IMR-90 (cell line): ENCODE results near the gene CYTH2. TPM values are rescaled to one million over a fixed set of nuclear protein-coding genes. Genes with fewer than 3 reads are reported as not detected.

Experiments used
- ATAC-seq: fragments of 200-7000 bp; cut with Tn5 transposase; 2 replicates; pipeline ENCODE4 v1.9.1; 2020; ENCODE audit warnings: low read depth, mild to moderate bottlenecking, moderate library complexity
- BruUV-seq: library from RNA; stranded (reverse); fragments of 400-500 nt; replicated peaks from 2 replicates; lab custom pipeline; 2021; lab: Mats Ljungman, UMichigan
- CTCF ChIA-PET: fragments of 300-600 bp; formaldehyde crosslinking; extraction: SDS; loops from one replicate; lab custom pipeline; 2021; ENCODE audit warnings: antibody characterized with exemption; lab: Yijun Ruan, JAX
- POLR2A ChIA-PET: fragments of 300-600 bp; sonication (Branson Sonifier 250); formaldehyde crosslinking; loops from one replicate; lab custom pipeline; 2022; ENCODE audit warnings: antibody characterized with exemption; ENCODE audit not compliant: unreplicated experiment; lab: Charles Lee
- DNase-seq: peaks from one replicate; pipeline ENCODE4 v3.0.0; 2013
- H2AFZ ChIP-seq: replicated peaks from 2 replicates; pipeline ENCODE3; 2013; ENCODE audit warnings: low read length, mild to moderate bottlenecking; ENCODE audit not compliant: poor library complexity
- H2AK5ac ChIP-seq: 2 replicates; pipeline ENCODE4 v1.6.1; 2013; ENCODE audit warnings: low read depth, low read length, inconsistent platforms
- H2AK9ac ChIP-seq: replicated peaks from 2 replicates; pipeline ENCODE3; 2013; ENCODE audit warnings: mild to moderate bottlenecking, low read depth, low read length, moderate library complexity; ENCODE audit not compliant: poor library complexity
- H2BK120ac ChIP-seq: 2 replicates; pipeline ENCODE4 v1.6.1; 2013; ENCODE audit warnings: low read depth, low read length, inconsistent platforms
- H2BK15ac ChIP-seq: 3 replicates; pipeline ENCODE4 v1.6.1; 2013; ENCODE audit warnings: low read depth, low read length, inconsistent platforms
- H2BK20ac ChIP-seq: 2 replicates; pipeline ENCODE4 v1.6.1; 2013; ENCODE audit warnings: low read depth, mild to moderate bottlenecking, inconsistent platforms, low read length, moderate library complexity
- H2BK5ac ChIP-seq: 2 replicates; pipeline ENCODE4 v1.6.1; 2013; ENCODE audit warnings: mild to moderate bottlenecking, low read depth, low read length, inconsistent platforms; ENCODE audit not compliant: poor library complexity, severe bottlenecking
- H3K14ac ChIP-seq: replicated peaks from 2 replicates; pipeline ENCODE4 v1.6.1; 2013; ENCODE audit warnings: low read depth, low read length, inconsistent platforms
- H3K18ac ChIP-seq: 2 replicates; pipeline ENCODE4 v1.6.1; 2013; ENCODE audit warnings: low read depth, low read length, control low read depth
- H3K23ac ChIP-seq: 2 replicates; pipeline ENCODE4 v1.6.1; 2013; ENCODE audit warnings: low read depth, low read length, inconsistent platforms
- H3K27ac ChIP-seq: 2 replicates; pipeline ENCODE4 v1.5.1; 2013; ENCODE audit warnings: mild to moderate bottlenecking, control low read depth, low read length; ENCODE audit not compliant: insufficient read depth
- H3K27me3 ChIP-seq: 2 replicates; pipeline ENCODE4 v1.6.1; 2013; ENCODE audit warnings: low read length; ENCODE audit not compliant: control insufficient read depth, insufficient read depth
- H3K36me3 ChIP-seq: 2 replicates; pipeline ENCODE4 v1.6.1; 2013; ENCODE audit warnings: low read length, mixed read lengths; ENCODE audit not compliant: control insufficient read depth, insufficient read depth
- H3K4ac ChIP-seq: 2 replicates; pipeline ENCODE4 v1.6.1; 2013; ENCODE audit warnings: low read depth, low read length, inconsistent platforms
- H3K4me1 ChIP-seq: 2 replicates; pipeline ENCODE4 v1.6.1; 2013; ENCODE audit warnings: low read length, mixed read lengths; ENCODE audit not compliant: control insufficient read depth, insufficient read depth
- H3K4me2 ChIP-seq: 2 replicates; pipeline ENCODE4 v1.6.1; 2013; ENCODE audit warnings: low read depth, mild to moderate bottlenecking, control low read depth, low read length, moderate library complexity
- H3K4me3 ChIP-seq: 2 replicates; pipeline ENCODE4 v1.5.1; 2013; ENCODE audit warnings: low read depth, mild to moderate bottlenecking, control low read depth, low read length, moderate library complexity; ENCODE audit not compliant: insufficient read depth
- H3K56ac ChIP-seq: 2 replicates; pipeline ENCODE4 v1.6.1; 2013; ENCODE audit warnings: low read length, inconsistent platforms; ENCODE audit not compliant: insufficient read depth; ENCODE audit errors: extremely low read depth
- H3K79me1 ChIP-seq, 2 experiments: 2 replicates each; pipeline ENCODE4 v1.6.1; 2013; ENCODE audit warnings: low read length in 2 of 2, inconsistent platforms in 1 of 2, low read depth in 1 of 2
- H3K9ac ChIP-seq: 2 replicates; pipeline ENCODE4 v1.6.1; 2013; ENCODE audit warnings: low read depth, low read length, control low read depth
- H3K9me1 ChIP-seq: 2 replicates; pipeline ENCODE4 v1.6.1; 2013; ENCODE audit warnings: low read length, inconsistent platforms; ENCODE audit not compliant: insufficient read depth
- H3K9me3 ChIP-seq: 2 replicates; pipeline ENCODE4 v1.6.1; 2013; ENCODE audit warnings: low read length; ENCODE audit not compliant: control insufficient read depth, insufficient read depth
- H4K20me1 ChIP-seq: 2 replicates; pipeline ENCODE4 v1.6.1; 2013; ENCODE audit warnings: low read length, inconsistent platforms; ENCODE audit not compliant: insufficient read depth
- H4K5ac ChIP-seq: 2 replicates; pipeline ENCODE4 v1.6.1; 2013; ENCODE audit warnings: mild to moderate bottlenecking, low read depth, low read length, control low read depth
- H4K8ac ChIP-seq, 2 experiments: 2 replicates each; pipeline ENCODE4 v1.6.1; 2013; ENCODE audit warnings: low read depth in 2 of 2, low read length in 2 of 2, control low read depth in 1 of 2, inconsistent platforms in 1 of 2
- H4K91ac ChIP-seq: 2 replicates; pipeline ENCODE4 v1.6.1; 2013; ENCODE audit warnings: low read depth, low read length, inconsistent platforms; ENCODE audit not compliant: insufficient read depth
- BHLHE40 ChIP-seq: fragments of 150-350 bp; IDR thresholded peaks from 2 replicates; pipeline ENCODE4 v1.6.1; 2016; ENCODE audit warnings: mild to moderate bottlenecking, low read depth, low read length
- CEBPB ChIP-seq: IDR thresholded peaks from 2 replicates; pipeline ENCODE4 v1.6.1; 2012; ENCODE audit warnings: low read depth, low read length, improper control_type of control experiment
- CHD1 ChIP-seq: IDR thresholded peaks from 2 replicates; pipeline ENCODE4 v1.6.1; 2012; ENCODE audit warnings: low read depth, low read length, improper control_type of control experiment
- CTCF ChIP-seq: conservative IDR thresholded peaks from 2 replicates; pipeline ENCODE4 v1.5.1; 2012; ENCODE audit warnings: mild to moderate bottlenecking, low read depth, low read length, improper control_type of control experiment
- ELK1 ChIP-seq: fragments of 150-350 bp; IDR thresholded peaks from 2 replicates; pipeline ENCODE4 v1.6.1; 2016; ENCODE audit warnings: low read depth, mild to moderate bottlenecking, low read length, moderate library complexity, borderline replicate concordance
- FOS ChIP-seq: fragments of 150-350 bp; IDR thresholded peaks from 2 replicates; pipeline ENCODE4 v1.6.1; 2016; ENCODE audit warnings: low read depth, low read length
- MAFK ChIP-seq: IDR thresholded peaks from 2 replicates; pipeline ENCODE4 v1.6.1; 2012; ENCODE audit warnings: low read depth, low read length, improper control_type of control experiment
- MAZ ChIP-seq: IDR thresholded peaks from 2 replicates; pipeline ENCODE4 v1.6.1; 2012; ENCODE audit warnings: low read depth, mild to moderate bottlenecking, low read length, improper control_type of control experiment, moderate library complexity, borderline replicate concordance
- NFE2L2 ChIP-seq: fragments of 150-350 bp; IDR thresholded peaks from 2 replicates; pipeline ENCODE4 v1.6.1; 2016; ENCODE audit warnings: low read depth, mild to moderate bottlenecking, low read length
- POLR2A ChIP-seq: IDR thresholded peaks from 2 replicates; pipeline ENCODE4 v1.6.1; 2012; ENCODE audit warnings: mild to moderate bottlenecking, low read depth, low read length
- RAD21 ChIP-seq: IDR thresholded peaks from 2 replicates; pipeline ENCODE4 v1.6.1; 2012; ENCODE audit warnings: low read length, improper control_type of control experiment
- RCOR1 ChIP-seq: IDR thresholded peaks from 2 replicates; pipeline ENCODE4 v1.6.1; 2012; ENCODE audit warnings: mild to moderate bottlenecking, low read length, improper control_type of control experiment; ENCODE audit not compliant: insufficient replicate concordance
- RFX5 ChIP-seq: IDR thresholded peaks from 2 replicates; pipeline ENCODE4 v1.8.0; 2012; ENCODE audit warnings: low read depth, mild to moderate bottlenecking, low read length, moderate library complexity
- SMC3 ChIP-seq: fragments of 150-350 bp; IDR thresholded peaks from 2 replicates; pipeline ENCODE4 v1.6.1; 2016; ENCODE audit warnings: low read depth, mild to moderate bottlenecking, antibody characterized with exemption, low read length, moderate library complexity
- USF2 ChIP-seq: fragments of 150-350 bp; IDR thresholded peaks from 2 replicates; pipeline ENCODE4 v1.6.1; 2017; ENCODE audit warnings: mild to moderate bottlenecking, antibody characterized with exemption, low read length, low read depth
- WGBS, 2 experiments: methylation state at CpG; one replicate each; pipeline versions ENCODE4 v1.1.5 to v1.1.7; 2013; ENCODE audit warnings: missing lambda C conversion rate in 2 of 2; ENCODE audit not compliant: insufficient read length in 1 of 2; ENCODE audit errors: extremely low coverage in 2 of 2; 5-methylcytosine and 5-hydroxymethylcytosine counted together
- dilution Hi-C: fragments of 300-500 bp; cut with HindIII; formaldehyde crosslinking; loops from one replicate; pipeline ENCODE4 v1.14.3; 2018; ENCODE audit warnings: low sequenced_read_pairs; ENCODE audit not compliant: unreplicated experiment
- in situ Hi-C: fragments of 300-500 bp; cut with MboI; formaldehyde crosslinking; loops from 3 replicates; pipeline ENCODE4 v1.14.3; 2019; ENCODE audit warnings: low sequenced_read_pairs, inconsistent platforms, mixed read lengths
- intact Hi-C: fragments of 100-400 bp; cut with micrococcal nuclease; formaldehyde crosslinking; loops from 2 replicates; pipeline ENCODE4 v1.10.0; 2022
- polyA plus RNA-seq, 3 experiments: library from polyadenylated mRNA; depleted of rRNA; stranded (reverse); fragments of >200 nt; gene quantifications; 2 replicates each; pipeline ENCODE4 v1.2.3, GENCODE V29; 2012; ENCODE audit warnings: low replicate concordance in 1 of 3
- total RNA-seq: library from RNA; depleted of rRNA; stranded (reverse); fragments of >200 nt; gene quantifications from 2 replicates; pipeline ENCODE4 v1.2.3, GENCODE V29; 2012

Gene CYTH2
- total and polyA plus RNA-seq, 2 of the 4 experiments (the other 2 are of a cell fraction): 35.8 to 62.0 TPM

GRCh38 chr19:48511800-48512503, 42.8 kb downstream of the CYTH2 start, which contains the start of gene LMTK3:
Gene LMTK3, minus strand, starts transcription at chr19:48511835. Its CDS starts 259 bp downstream, at chr19:48511576.
- Histone ChIP-seq H3K23ac (no peak within 1 kb of the TSS), H3K27me3 (peaks cover 25% of the 10 kb centered on the region), H3K4me3 (0 out of 2 replicates have a peak within 1 kb of the TSS, but pooled peaks have one; percentile 5), H2AK5ac (no peak within 1 kb of the TSS), H4K20me1 (no peaks in the 10 kb centered on the region), H3K56ac (no peak within 1 kb of the TSS), H3K4me2 (peak within 1 kb of the TSS; percentile 45), H2AK9ac (no peak within 1 kb of the TSS), H3K79me1 (no peaks in the 10 kb centered on the region), H2BK20ac (no peak within 1 kb of the TSS), H3K18ac (no peak within 1 kb of the TSS), H3K9me3 (no peaks in the 10 kb centered on the region), H3K4me1 (no peaks in the 10 kb centered on the region), H2BK5ac (no peak within 1 kb of the TSS), H4K8ac (no peak within 1 kb of the TSS), H3K9me1 (no peaks in the 10 kb centered on the region), H4K5ac (no peak within 1 kb of the TSS), H2BK120ac (no peak within 1 kb of the TSS), H4K91ac (no peak within 1 kb of the TSS), H3K27ac (no peak within 1 kb of the TSS), H3K9ac (no peak within 1 kb of the TSS), H2BK15ac (no peak within 1 kb of the TSS), H3K36me3 (no peaks in the 10 kb centered on the region), H3K14ac (no peak within 1 kb of the TSS; the same call in 1 of the 2 replicates), H2AFZ (peak within 1 kb of the TSS; percentile 65), H3K4ac (no peak within 1 kb of the TSS)
- 15% methylated on average over 22 of the region's 32 CpGs; no CpG with 5 or more reads in 1 of the 2 experiments for WGBS, 2 experiments
- dilution Hi-C loops: no loop called here
- intact Hi-C loops: loop anchor here (5.0 kb wide), 1 partner anchor 40 kb away; the partner anchor contains the start of gene SULT2B1
- in situ Hi-C loops: no loop called here
- DNase-seq (peak; percentile 56), ATAC-seq (peak; percentile 36; the same call in 1 of the 2 replicates)
- ChIA-PET POLR2A (no interaction called here), CTCF (no interaction called here)
- no TSS peak for BruUV-seq
- TF ChIP-seq USF2 (no peak), BHLHE40 (no peak), RCOR1 (no peak), CEBPB (no peak), POLR2A (no peak), SMC3 (no peak), NFE2L2 (no peak), CHD1 (no peak), MAFK (no peak), ELK1 (no peak), CTCF (no peak), RAD21 (no peak), FOS (no peak), MAZ (no peak), RFX5 (no peak)
